Stimulated activated CD8-positive, alpha-beta memory T cell treated with anti-CD3 and anti-CD28 coated beads, Interleukin-15, amount 100 ng/mL, for 48 hours (primary cell): ENCODE measurements around the gene SPRR2G.
"Not testable (repeated sequence)": the region's sequence is repeated elsewhere in the genome, so short reads cannot be mapped to it uniquely, and the experiment has no call there.

ENCODE experiments used
- DNase-seq, 2 donors: peaks; one replicate each; pipeline ENCODE4 v3.0.0-alpha.2; 2020; ENCODE audit warnings: low read depth in 2 of 2

Gene SPRR2G

DNA sequence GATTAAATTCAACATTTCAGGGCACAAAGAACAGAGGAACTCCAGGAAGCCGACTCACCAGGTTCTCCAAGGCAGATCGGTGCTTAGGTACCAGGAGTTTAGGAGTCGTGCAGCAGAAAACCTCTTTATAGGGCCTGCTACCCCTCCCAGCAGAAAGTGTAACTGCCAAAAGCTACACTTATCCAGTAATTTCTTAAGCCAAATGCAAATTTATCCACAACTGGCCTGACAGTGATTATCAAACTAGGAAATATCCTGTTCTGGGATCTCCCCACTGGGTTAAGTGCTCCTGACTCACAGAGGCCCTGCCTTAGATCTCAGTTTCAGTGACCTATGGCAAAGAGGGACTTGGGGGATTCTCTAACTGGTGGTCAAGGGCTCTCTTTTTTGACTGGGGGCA lies 37.3 kb downstream of the SPRR2G start, which contains the start of gene SPRR2F:
Gene SPRR2F (minus strand): TSS at position 101 of the 400 bp plus-strand sequence. CDS start 783 bp downstream, outside the sequence.
- DNase-seq = no peak

DNA sequence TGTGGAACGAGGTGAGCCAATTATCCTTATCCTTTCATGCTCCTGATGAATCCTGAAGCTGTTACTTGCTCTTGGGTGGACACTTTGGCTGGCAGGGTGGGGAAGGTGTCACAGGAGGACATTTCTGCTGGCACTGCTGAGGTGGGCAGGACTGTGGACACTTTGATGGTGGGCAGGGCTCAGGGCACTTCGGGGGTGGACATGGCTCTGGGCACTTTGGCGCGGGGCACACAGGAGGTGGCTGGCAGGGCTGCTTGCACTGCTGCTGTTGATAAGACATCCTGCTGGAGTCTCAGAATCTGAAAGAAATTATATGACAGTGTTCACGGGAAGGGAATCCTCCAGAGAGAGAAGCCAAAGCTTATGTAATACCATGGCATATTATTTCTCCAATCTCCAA lies 38.2 kb downstream of the SPRR2G start:
- not testable (repeated sequence) for DNase-seq

GRCh38 chr1:153100245-153100644 lies 50.4 kb downstream of the SPRR2G start:
- DNase-seq = no peak
